ENCODE results near the gene CFAP97D1.

Gene CFAP97D1

DNA sequence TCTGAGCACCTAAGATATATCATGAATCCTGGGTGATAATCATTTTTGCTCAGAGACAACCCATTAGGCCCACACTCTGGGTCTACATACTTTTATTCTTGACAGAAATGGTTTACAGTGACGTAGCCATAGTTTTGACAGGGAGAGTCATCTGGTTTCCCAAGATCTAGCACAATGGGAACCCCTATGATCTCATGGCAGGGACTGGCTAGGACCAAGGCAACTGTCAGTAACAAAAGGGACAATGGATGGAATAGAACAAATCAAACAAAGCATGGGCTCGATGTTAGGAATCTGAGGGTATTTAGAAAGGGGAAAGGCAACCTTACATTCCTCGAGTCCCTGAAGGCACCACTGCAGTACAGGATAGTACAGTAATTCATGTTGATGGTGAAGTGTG, 20.5 kb downstream of the CFAP97D1 start:
- no peak for DNase-seq

DNA sequence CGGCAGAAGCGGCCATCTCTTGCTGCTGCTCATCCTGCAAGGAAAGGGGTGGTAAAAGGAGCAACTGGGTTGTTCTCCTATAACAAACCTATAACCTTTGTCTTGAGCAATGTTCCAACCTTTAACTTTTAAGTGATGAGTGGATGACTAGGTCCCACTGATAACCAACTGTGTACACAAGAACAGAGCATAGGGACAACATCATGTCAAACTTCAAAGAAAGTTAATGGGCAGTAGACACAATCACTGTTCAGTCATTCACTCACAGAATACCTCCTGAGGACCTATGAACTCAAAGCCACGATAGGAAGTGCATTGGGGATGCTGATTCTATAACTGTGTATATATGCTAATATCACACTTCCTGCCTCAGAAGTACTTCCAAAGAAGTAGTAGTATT, 21.6 kb downstream of the CFAP97D1 start:
- no peak for DNase-seq

DNA sequence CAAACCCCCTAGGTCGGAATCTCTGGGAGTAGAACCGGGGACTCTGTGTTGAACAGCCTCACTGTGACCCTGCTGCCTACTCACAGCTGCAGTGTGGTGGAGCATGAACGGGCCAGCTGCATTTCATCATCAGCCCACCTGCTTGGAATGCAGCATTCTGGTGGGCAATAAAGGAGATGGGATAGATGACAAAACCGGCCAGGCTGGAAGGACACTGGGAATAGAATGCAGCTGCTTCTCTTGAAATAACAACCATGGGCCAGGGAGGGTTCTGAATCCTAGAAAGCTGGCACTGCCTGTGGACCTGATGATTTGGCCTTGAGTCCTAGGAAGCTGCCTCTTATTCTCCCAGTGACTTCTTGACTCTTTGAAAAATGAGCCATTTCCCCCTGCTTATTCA, 23.5 kb downstream of the CFAP97D1 start:
- no peak for DNase-seq

DNA sequence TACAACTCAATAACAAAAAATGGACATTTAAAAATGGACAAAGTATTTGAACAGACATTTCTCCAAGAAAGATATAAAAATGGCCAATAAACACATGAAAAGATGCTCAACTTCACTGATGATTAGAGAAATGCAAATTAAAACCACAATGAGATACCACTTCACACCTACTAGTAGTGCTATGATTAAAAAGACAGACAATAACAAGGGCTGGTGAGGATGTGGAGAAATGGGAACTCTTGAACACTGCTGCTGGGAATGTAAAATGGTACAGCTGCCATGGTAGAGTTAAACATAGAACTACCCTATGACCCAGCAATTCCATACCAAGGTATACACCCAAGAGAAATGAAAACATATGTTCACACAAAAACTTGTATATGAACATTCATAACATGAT, 24.9 kb downstream of the CFAP97D1 start:
- DNase-seq: no peak

DNA sequence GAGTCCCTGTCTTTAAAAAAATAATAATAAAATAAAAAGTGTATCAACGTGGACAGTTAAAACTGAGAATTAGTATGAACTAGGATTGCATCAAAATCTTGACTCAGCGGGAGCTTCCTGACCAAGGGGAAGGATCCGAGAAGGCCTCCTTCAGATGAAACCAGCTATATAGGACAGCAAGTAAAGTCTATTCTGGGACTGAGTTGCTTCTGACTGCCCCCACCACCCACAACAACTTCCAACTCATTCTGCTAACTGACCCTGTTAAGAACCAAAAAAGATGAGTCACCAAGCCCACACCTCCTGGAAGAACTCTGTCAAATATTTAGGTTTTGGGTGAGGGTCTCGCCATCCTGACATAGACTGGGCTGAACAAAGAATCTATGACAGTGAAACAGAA, 27.8 kb downstream of the CFAP97D1 start:
- DNase-seq: no peak

DNA sequence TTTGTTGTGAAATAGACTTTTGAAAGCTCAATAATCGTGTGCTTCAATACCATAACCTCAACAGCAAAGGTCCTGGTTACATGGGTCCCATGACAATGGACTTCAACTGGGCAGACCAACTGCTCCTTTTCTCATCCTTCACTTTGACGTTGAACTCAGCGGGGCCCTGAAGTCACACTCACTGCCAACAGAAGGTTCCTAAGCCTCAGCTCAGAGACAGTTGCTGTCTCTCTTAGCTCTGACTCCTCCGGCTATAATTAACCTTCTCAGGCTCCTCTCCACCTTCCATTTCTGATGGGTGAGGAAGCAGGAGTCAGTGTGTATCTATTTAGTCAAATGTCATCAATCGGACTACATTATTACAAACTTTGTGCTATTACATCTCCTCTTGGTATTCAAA, 28.9 kb downstream of the CFAP97D1 start:
- no peak for DNase-seq

DNA sequence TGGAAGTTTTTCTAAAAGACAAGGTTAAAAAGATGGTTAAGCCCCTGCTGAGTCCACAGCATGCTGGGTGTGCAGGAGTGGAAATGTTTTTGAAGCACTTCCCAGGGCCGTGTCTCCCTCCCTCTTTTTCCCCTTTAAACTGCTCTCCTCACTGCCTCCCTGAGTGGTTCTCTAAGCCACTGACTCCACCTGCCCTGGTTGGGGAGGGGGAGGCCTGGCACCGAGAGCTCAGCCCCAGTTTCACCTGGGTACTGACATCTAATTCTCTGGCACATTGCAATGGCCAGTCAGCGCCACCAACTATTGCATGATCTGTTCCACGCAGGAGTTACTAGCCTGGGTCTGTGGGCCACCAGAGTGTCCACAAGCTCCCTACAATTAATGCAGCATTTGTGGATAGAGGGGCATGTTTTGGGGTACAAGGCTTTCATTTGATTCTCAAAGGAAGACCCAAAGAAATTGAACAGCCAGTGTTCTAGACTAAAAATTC, 30.0 kb downstream of the CFAP97D1 start:
- no peak for DNase-seq

DNA sequence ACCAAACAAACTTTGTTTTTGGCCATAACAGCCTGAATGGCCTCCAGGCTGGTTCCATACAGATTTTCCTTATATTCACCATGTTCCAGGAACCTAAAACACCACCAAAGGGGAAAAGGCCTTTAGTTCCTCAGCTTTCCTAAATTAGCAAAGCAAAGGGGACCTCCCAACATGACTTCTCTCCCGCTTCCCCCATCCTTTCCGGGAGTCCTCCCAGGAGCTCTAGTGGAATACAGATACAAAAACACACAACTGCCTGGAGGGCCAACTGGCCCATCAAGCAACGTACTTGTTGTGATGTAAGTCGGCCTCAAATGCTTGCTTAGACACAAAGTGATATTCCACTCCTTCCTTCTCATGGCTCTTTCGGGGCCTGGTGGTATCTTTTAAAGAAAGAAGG, 30.6 kb downstream of the CFAP97D1 start:
- no peak for DNase-seq

DNA sequence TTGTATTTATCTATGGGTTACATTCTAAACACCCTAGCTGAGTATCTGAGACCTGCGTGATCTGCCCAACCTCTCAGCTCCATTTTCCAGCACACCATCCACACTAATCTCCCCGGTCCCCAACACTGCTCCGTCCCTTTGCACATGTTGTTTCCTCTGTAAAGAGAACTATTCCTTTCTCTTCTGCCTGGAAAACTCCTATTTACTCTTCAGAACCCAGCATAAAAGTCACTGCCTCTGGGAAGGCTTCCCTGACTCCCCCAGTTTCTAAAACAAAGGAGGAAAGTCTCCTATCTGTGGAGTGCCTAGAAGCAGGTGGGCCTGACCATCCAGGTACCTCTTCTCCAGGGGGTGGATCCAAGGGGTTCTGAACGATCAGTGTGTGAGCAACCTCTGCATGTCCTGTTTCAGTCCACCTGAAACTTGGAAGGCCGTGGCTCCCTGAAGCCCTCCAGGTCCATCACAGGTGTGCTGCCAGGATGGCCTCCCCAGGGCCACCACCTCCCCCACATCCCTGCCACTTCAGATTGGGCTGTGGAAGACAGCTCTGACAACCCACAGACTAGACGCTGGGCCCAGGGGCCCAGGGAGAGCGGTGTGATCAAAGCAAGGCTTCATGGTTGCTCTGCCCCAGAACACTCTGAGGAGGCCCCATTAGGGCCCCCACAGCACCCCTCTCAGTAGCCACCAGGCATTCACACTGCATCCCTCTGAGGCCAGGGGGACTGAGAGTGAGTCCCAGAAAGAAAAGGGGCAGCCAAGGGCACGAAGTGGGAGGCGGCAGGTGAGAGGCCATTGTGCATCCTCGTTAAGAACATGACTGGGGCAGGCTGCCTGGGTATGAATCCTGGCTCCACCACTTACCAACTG, 32.4 kb downstream of the CFAP97D1 start:
- no peak for DNase-seq

DNA sequence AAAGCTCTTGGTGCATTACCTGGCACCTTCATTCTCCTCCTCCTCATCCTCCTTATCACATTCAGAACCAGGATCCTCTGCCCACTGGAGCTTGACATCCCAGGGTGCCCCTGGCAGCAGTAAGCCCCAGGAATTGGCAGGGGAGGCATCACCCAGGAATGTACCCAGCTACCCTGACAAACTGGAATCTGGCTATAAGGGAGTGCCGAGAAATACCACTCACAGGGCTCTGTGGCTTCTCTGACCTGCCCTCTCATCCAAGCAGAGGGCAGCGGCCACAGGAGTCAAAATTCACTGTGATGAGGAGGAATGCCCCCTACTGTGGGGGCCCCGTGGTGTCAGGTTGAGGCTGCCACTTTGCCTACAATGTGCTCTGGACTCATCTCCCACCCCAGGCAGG, 33.2 kb downstream of the CFAP97D1 start:
- DNase-seq: no peak

DNA sequence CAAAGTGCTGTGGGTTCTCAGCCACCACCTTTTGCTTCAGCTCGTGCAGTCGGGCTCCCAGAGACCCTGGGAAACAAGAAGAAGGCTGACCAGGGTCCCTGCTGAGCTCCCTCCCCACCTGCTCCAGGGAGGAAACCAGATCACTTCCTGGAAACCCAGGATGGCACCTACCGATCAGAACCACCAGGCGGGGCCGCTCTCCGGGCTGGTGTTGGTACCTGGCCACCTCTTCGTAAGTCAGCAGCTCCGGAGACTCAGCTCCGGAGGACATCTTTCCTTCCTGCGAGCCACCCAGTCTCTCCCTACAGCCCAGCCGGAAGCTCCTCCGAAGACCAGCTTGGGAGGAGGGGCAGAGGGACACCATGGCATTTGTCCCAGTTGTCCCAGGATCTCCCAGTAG, 33.8 kb downstream of the CFAP97D1 start:
- no peak for DNase-seq

DNA sequence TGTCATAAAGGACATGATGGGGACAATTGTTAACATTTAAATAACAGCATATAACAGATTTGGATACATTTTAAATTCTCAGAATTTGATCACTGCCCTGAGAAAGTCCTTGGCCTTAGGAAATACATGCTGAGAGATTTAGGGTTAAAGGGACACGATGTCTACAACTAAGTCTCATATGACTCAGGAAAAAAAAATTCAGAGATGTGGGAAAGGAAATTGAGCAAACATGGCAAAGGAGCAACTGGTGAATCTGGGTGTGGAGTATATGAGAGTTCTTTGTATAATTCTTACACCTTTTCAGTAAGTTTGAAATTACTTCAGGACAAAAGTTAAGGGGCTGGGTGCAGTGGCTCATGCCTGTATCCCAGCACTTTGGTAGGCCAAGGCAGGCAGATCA, 34.5 kb downstream of the CFAP97D1 start:
- DNase-seq: no peak

DNA sequence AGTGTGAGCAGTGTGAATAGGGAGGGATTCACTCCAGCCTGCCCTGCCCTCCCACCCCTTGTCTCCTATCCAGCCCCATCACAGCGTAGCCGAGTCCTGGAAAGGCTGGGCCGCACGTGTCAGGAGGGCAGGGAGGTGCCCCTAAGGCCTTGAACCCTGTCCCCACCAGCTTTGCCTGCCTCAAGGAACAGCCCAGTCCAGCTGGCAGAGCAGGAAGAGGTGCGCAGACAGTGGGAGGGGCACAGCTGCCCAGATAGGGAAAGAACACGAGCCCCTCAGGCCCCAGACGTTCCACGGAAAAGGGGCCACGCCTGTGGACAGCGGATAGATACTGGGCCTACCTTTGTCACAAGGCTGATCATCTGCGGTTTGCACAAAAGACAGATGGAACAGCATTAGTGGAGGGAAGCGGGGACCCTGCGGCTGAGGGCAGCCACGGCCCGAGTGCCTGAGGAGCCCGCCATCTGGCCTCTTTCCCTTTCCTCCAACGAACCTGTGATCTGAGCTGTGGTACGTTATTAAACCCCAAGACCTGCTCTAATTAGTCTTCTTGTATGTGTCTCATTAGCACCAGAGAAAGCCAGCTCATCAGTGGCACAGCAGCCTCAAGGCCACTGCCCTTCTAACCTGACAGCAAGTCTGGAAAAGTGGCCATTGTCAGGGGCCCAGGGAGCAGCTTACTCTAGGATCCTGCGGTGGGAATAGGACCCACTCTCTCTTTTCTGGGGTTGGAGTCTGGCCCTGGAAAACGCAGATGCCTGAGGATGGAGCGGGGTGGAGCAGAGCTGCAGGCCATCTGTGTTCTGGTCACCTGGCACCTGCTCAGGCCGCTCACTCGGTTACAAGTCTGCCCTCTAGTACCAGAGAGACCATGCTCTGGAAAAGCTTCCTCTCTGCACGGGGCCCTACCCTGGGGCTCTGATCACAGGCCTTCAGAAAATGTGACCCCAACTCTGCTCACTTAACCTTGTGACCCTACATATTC, 36.4 kb downstream of the CFAP97D1 start:
- DNase-seq: no peak

DNA sequence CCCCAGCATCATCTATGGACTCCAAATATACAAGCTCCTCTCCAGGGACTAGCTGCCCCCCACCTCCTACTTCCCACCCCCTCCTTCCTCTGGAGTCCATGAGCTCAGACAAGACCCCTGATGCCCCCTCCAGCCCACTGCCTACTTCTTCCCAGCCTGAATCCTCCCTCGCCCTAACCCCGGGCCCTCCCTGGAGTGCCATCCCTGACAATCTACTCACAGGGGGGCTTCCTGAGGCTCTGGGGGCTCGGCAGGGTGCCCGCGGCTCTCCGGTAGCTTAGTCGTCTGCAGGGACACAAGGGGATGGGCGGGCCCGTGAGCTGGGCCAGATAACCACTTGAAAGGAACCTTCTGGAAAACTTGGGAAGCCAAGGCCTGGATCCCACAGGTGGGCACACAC, 37.6 kb downstream of the CFAP97D1 start:
- no peak for DNase-seq

DNA sequence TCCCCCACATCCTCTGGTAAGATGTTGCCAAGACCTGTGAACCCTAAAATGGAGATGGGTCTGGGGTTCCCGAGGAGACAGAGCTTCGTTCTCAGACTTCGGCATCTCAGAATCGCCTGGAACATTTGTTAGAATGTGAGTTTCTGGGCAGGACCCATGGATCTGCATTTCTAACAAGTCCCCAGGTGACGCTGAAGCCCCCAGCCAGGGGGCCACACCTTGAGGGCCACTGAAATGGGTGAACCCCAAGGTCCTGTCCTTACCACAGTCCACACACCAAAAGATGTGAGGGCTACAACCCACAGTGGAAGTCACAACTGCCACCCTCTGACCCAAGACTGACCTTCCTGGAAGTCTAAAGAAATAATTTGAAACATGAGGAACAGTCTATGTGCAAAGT, 38.7 kb downstream of the CFAP97D1 start:
- no peak for DNase-seq

DNA sequence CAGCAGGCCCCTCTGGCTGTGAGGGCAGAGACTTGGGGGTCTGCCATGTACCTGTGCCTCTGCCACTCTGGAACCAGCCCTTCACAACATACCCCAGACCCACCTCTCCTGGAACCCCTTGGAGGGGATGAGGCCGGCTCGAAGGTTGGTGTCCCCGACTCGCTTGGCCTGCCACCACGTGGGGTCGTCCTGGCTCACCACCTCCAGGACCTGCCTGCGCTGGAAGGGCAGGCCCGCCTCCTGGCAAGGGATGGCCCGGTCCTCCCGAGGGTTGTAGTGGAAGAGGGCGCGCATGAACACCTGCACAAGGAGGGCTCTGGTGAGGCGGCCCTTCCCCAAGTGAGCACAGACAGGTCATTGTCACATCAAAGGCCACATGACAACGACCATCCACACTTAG, 40.5 kb downstream of the CFAP97D1 start:
- DNase-seq: no peak

DNA sequence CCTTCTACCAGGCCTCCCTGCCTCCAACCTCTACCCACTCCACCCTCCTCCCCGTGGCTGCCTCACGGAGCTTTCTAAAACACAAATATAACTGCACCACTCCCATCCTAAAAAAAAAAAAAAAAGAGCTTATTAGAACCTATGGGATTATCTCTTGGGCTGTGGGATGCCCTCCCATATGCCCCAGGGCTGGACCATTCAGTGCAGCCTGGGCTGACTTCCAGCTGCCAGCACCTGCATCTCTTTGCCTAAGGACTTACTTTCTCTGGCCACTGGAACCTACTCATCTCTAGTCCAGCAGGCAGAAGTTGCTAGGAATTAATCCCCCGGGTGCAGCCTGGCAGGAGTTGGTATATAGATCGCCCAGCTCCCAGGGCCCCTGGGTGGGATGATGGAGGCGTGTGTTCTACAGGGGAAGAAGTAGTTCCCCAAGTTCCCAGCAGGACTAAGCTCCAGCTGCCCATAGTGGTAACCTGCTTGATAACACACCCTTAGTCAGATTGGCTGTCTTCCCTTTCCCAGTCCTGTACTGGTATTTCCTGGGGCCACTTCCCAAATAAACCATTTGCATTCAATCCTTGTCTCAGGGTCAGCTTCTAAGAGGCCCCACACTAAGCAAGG, 42.4 kb downstream of the CFAP97D1 start:
- DNase-seq: no peak

DNA sequence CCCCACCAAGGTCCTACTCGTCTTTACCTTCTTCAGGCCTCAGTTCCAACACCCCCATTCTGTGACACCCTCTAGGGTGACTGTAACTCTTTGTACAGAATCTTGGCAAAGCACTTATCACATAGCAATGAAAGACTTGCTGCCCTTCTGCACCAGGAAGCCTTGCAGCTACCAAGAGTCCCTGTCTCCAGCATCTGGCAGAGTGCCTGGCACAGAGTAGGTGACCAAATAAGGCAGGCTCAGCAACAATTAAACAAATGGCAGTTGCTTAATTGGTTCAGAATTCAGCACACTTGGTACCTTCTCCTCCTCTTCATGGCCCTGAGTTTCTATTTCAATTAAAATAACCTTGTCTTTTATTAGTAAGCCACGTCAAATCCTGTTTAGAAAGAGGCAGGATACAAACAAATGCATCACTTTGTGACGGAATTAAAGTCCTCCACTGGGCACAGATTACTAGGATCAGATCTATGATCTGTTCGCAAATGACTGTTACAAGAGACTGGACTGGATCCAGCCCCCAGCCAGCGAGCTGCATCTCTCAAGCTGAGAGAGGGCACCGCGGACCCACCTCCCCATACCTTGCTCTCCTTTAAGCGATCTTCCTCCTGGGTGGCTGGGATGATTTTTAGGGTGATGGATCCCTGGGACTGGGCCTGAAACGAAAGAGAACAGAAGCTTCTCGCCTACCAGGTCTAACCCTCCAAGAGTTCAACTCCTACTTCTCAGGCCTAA, 43.3 kb downstream of the CFAP97D1 start:
- no peak for DNase-seq

DNA sequence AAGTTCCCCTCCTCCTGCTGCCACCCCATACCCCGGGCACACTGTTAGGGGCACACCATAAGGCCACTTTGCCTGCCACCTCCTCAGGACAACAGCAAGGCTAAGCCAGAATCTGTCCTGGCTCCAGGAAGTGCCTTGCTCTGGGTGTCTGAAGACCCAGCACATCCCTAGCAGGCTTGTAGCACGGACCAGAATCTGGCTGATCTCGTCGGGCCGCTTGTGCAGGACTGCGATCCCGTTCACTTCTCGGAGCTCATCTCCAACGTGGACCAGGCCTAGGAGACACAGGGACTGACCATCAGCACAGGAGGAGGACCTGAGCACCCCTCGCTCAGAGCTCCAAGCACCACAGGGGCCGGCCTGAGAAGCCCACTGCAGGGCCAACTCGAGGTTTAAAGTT, 45.3 kb downstream of the CFAP97D1 start:
- no peak for DNase-seq

DNA sequence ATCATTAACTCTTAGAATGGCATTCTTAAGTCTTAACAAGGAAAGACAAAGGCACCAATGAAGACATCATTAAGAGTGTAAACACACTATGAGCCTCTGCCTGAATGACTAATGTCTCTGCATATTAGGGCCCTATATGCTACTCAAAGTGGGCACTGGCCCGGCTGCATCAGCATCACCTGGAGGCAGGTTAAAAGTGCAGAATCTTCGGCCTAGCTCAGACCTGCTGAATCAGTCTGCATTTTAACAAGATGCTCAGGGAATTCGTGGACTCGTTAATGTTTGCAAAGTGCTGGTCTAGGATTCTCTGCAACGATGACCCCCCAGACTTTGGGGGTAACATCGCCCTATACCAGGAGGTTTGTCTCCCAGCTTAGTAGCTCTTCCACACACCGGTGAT, 46.0 kb downstream of the CFAP97D1 start:
- no peak for DNase-seq

DNA sequence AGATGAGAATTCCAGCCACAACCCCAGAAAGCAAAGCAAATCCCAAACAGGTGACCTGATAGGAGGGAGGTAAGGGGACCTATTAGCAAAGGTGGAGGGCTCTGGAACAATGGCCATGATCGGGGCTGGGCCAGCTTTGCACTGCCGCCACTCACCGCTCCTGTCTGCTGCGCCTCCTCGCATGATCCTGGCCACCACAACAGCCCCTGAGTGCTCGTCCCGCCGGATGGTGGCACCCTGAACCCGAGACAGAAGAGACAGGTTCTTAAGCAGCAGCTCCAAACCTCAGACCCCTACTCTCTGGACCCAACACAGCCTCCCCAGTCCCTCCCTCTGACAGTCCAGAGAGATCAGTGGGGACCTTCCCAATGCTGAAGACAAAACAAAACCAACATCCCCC, 47.4 kb downstream of the CFAP97D1 start:
- DNase-seq: no peak

DNA sequence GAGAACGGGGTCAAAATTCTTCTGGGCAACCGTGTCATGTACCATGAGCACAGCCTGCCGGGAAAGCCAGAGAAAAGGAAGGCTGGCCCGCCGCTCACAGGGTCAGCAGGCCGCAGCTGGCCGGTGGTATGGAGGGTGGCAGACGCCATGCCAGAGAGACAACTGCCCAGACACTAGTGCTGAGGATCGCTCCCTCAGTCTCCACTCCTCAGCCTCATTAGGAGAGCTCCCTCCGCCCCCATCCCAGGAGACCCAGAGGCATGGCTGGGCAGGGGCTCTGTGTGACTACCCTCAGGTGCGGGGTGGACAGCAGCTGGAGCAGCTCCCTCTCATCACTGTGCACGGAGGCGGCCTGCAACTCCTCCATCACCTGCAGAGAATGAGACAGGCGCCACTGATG, 49.5 kb downstream of the CFAP97D1 start:
- no peak for DNase-seq

Measured in activated CD4-positive, alpha-beta T cell treated with anti-CD3 and anti-CD28 coated beads for 1 hour (primary cell).